HEK293 (cell line): ENCODE results near the gene ADAMTSL3.

Experiments used
- CTCF ChIP-seq: fragments of 450-650 bp; formaldehyde crosslinking; IDR thresholded peaks from 2 replicates; pipeline ENCODE4 v1.5.1; 2016; ENCODE audit warnings: missing biosample characterization, missing genetic modification characterization
- ZBTB21 ChIP-seq: fragments of 450-650 bp; formaldehyde crosslinking; IDR thresholded peaks from 2 replicates; pipeline ENCODE4 v1.5.1; 2017; ENCODE audit warnings: missing biosample characterization, missing genetic modification characterization
- ZNF10 ChIP-seq: fragments of 450-650 bp; formaldehyde crosslinking; IDR thresholded peaks from 2 replicates; pipeline ENCODE4 v1.5.1; 2017; ENCODE audit warnings: missing biosample characterization, missing genetic modification characterization
- ZNF24 ChIP-seq: fragments of 450-650 bp; formaldehyde crosslinking; IDR thresholded peaks from 2 replicates; pipeline ENCODE4 v1.5.1; 2016; ENCODE audit warnings: missing biosample characterization, missing genetic modification characterization
- ZNF514 ChIP-seq: fragments of 450-650 bp; formaldehyde crosslinking; IDR thresholded peaks from 2 replicates; pipeline ENCODE4 v1.5.1; 2016; ENCODE audit warnings: missing biosample characterization, missing genetic modification characterization
- ZNF639 ChIP-seq: fragments of 450-650 bp; formaldehyde crosslinking; IDR thresholded peaks from 2 replicates; pipeline ENCODE4 v1.5.1; 2016; ENCODE audit warnings: missing biosample characterization, missing genetic modification characterization

- TF ChIP-seq CTCF (no peak), ZNF514 (tag by site-specific recombination) (no peak), ZNF639 (tag by site-specific recombination) (no peak), ZNF24 (tag by site-specific recombination) (no peak), ZBTB21 (tag by site-specific recombination) (no peak), ZNF10 (tag by site-specific recombination) (no peak)
Measured at GRCh38 chr15:83850015-83850414, 196.1 kb downstream of the ADAMTSL3 start.
